Ishikawa (cell line): ENCODE data around the gene IER2.

Experiments
- CEBPB ChIP-seq: IDR thresholded peaks from 2 replicates; pipeline ENCODE4 v1.6.1; 2012
- CREB1 ChIP-seq: IDR thresholded peaks from 2 replicates; pipeline ENCODE4 v1.6.1; 2012; ENCODE audit warnings: low read depth
- EGR1 ChIP-seq: IDR thresholded peaks from 2 replicates; pipeline ENCODE4 v1.6.1; 2012
- EP300 ChIP-seq: IDR thresholded peaks from 2 replicates; pipeline ENCODE4 v1.6.1; 2012; ENCODE audit warnings: borderline replicate concordance
- FOXM1 ChIP-seq: IDR thresholded peaks from 2 replicates; pipeline ENCODE4 v1.6.1; 2012; ENCODE audit warnings: low read depth, borderline replicate concordance
- NFIC ChIP-seq: IDR thresholded peaks from 2 replicates; pipeline ENCODE4 v1.6.1; 2012
- RAD21 ChIP-seq: IDR thresholded peaks from 2 replicates; pipeline ENCODE4 v1.6.1; 2012; ENCODE audit warnings: low read depth
- TAF1 ChIP-seq: IDR thresholded peaks from 2 replicates; pipeline ENCODE4 v1.6.1; 2012; ENCODE audit warnings: low read depth, mild to moderate bottlenecking
- TCF12 ChIP-seq: IDR thresholded peaks from 2 replicates; pipeline ENCODE4 v1.6.1; 2012; ENCODE audit warnings: low read depth
- YY1 ChIP-seq: IDR thresholded peaks from 2 replicates; pipeline ENCODE4 v1.6.1; 2012; ENCODE audit warnings: low read depth
- ZBTB7A ChIP-seq: IDR thresholded peaks from 2 replicates; pipeline ENCODE4 v1.6.1; 2012; ENCODE audit warnings: low read depth
- TF ChIP-seq, protein P1 (sequence below): IDR thresholded peaks from 2 replicates; pipeline ENCODE4 v1.6.1; 2012; ENCODE audit warnings: low read depth, mild to moderate bottlenecking
- TF ChIP-seq, protein P2 (sequence below): IDR thresholded peaks from 2 replicates; pipeline ENCODE4 v1.6.1; 2012
- TF ChIP-seq, protein P3 (sequence below): IDR thresholded peaks from 2 replicates; pipeline ENCODE4 v1.6.1; 2012

DNA sequence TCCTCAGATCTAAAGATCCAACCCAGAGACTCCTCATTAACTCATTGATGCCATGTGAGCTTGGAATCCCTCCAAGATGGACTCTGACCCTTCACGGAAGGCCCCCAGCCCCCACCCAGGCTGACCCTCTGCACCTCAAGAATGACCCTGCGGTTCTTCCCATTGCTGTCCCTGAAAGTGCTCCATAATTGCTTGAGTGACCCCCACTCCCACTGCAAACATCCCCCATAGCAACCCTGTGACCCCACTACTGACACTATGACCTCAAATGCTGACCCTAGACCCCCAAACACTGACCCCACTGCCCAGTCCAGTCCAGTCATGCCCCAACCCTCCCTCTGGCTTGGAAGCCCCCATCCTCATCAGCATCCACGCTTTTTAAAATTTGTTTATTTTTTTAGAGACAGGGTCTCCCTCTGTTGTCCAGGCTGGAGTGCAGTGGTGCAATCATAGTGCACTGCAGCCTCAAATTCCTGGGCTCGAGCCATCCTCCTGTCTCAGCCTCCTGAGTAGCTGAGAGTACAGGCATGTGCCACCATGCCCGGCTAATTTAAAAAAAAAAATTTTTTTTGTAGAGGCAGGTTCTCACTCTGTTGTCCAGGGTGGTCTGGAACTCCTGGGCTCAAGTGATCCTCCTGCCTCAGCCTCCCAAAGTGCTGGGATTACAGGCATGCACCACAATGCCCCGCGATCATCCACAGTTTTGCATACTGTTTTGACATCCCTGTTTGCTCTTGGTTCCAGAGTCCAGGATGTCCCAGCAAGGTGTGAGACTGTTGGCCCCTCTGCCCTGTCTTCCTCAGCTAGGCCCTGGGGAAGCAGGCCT is 48.4 kb upstream of the IER2 start:
- TF ChIP-seq YY1 = no peak
- no peak for TF ChIP-seq EP300
- TF ChIP-seq, protein P1, sequence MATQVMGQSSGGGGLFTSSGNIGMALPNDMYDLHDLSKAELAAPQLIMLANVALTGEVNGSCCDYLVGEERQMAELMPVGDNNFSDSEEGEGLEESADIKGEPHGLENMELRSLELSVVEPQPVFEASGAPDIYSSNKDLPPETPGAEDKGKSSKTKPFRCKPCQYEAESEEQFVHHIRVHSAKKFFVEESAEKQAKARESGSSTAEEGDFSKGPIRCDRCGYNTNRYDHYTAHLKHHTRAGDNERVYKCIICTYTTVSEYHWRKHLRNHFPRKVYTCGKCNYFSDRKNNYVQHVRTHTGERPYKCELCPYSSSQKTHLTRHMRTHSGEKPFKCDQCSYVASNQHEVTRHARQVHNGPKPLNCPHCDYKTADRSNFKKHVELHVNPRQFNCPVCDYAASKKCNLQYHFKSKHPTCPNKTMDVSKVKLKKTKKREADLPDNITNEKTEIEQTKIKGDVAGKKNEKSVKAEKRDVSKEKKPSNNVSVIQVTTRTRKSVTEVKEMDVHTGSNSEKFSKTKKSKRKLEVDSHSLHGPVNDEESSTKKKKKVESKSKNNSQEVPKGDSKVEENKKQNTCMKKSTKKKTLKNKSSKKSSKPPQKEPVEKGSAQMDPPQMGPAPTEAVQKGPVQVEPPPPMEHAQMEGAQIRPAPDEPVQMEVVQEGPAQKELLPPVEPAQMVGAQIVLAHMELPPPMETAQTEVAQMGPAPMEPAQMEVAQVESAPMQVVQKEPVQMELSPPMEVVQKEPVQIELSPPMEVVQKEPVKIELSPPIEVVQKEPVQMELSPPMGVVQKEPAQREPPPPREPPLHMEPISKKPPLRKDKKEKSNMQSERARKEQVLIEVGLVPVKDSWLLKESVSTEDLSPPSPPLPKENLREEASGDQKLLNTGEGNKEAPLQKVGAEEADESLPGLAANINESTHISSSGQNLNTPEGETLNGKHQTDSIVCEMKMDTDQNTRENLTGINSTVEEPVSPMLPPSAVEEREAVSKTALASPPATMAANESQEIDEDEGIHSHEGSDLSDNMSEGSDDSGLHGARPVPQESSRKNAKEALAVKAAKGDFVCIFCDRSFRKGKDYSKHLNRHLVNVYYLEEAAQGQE = no peak
- TF ChIP-seq TAF1 = no peak
- no peak for TF ChIP-seq TCF12
- no peak for TF ChIP-seq RAD21
- TF ChIP-seq, protein P2, sequence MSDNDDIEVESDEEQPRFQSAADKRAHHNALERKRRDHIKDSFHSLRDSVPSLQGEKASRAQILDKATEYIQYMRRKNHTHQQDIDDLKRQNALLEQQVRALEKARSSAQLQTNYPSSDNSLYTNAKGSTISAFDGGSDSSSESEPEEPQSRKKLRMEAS = no peak
- TF ChIP-seq FOXM1 = no peak
- TF ChIP-seq CEBPB = no peak
- no peak for TF ChIP-seq EGR1
- no peak for TF ChIP-seq NFIC
- TF ChIP-seq ZBTB7A = no peak
- TF ChIP-seq, protein P3, sequence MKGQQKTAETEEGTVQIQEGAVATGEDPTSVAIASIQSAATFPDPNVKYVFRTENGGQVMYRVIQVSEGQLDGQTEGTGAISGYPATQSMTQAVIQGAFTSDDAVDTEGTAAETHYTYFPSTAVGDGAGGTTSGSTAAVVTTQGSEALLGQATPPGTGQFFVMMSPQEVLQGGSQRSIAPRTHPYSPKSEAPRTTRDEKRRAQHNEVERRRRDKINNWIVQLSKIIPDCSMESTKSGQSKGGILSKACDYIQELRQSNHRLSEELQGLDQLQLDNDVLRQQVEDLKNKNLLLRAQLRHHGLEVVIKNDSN = no peak
- no peak for TF ChIP-seq CREB1
